CD4-positive, alpha-beta T cell treated with Interleukin-17A for 4 hours (primary cell): Measurements from ENCODE around the gene BANP.
"Not testable (repeated sequence)": the region's sequence is repeated elsewhere in the genome, so short reads cannot be mapped to it uniquely, and the experiment has no call there.

Source experiments
- DNase-seq: peaks from one replicate; pipeline ENCODE4 v3.0.0-alpha.2; 2020; ENCODE audit warnings: mixed read lengths

The BANP gene

DNA sequence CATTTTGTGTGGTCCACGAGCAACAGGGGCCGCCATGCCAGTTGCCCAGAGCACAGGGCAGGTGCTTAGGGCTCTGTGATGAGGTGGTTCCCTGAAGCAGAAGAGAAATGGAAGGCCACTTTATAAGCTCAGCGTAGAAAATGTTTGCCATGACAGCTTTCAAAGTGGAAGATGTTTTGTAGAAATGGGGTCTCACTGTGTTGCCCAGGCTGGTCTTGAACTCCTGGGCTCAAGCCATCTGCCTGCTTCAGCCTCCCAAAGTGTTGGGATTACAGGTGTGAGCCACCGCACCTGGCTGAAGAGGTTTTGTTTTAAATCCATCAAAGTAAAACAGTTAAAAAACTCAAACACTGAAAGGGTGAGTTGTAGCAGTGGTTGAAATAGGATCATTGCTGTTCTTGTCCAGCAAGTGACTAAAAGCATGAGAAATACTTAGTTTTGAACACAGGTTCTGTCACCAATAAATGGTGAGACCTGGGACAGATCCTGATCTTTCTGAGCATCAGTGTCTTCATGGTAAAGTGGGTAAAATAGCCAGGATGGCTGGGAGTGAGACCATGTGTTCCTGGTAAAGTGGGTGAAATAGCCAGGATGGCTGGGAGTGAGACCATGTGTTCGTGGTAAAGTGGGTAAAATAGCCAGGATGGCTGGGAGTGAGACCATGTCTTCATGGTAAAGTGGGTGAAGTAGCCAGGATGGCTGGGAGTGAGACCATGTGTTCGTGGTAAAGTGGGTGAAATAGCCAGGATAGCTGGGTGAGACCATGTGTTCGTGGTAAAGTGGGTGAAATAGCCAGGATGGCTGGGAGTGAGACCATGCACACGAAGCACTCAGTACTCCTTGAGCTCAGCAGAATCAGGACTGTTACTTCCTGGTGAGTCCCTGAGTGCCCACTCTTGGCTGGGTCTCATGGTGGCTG lies 46.0 kb downstream of the BANP start:
- DNase-seq: no peak

DNA sequence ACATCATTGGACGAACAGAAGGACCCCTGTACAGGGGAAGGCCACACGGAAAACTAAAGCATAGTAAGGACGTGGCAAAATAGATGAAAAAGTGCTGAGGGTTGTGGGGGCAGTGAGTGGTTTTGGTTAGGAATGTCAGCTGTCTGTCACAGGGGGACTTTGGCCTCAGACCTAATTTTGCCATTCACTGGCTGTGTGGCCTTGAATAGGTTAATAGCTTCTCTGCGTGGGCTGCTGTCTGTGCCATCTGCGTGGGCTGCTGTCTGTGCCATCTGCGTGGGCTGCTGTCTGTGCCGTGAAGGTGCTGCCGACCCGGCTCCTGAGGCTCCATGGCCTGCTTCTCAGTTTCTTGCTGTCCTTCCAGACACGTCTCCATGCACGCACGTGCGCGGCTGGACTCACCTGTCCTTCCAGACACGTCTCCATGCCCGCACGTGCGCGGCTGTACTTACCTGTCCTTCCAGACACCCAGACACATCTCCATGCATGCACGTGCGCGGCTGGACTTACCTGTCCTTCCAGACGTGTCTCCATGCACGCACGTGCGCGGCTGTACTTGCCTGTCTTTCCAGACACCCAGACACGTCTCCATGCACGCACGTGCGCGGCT lies 47.1 kb downstream of the BANP start:
- not testable (repeated sequence) for DNase-seq

DNA sequence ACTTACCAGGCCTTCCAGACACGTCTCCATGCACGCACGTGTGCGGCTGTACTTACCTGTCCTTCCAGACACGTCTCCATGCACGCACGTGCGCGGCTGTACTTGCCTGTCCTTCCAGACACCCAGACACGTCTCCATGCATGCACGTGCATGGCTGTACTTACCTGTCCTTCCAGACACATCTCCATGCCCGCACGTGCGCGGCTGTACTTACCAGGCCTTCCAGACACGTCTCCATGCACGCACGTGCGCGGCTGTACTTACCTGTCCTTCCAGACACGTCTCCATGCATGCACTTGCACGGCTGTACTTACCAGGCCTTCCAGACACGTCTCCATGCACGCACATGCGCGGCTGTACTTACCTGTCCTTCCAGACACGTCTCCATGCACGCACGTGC lies 47.8 kb downstream of the BANP start:
- DNase-seq: not testable (repeated sequence)

DNA sequence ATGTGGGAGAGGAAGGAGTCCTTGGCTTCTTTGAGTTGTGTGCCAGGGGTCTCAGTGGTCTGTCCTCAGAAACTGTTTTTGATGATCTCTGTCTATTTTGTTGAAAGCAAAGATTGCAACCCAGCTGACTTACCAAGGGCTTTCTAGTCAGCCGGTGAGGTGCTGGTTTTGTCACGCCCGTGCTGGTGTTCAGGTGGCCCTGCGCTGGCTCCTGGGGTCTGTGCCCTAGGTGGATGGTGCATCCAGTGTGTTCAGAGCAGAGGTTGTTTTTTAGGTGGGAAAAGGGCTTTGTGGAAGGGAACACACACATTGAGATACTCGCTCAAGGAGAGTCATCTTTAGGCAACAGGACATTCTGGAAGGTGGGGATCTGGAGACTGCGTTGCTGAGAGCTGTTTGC lies 51.0 kb downstream of the BANP start:
- no peak for DNase-seq

DNA sequence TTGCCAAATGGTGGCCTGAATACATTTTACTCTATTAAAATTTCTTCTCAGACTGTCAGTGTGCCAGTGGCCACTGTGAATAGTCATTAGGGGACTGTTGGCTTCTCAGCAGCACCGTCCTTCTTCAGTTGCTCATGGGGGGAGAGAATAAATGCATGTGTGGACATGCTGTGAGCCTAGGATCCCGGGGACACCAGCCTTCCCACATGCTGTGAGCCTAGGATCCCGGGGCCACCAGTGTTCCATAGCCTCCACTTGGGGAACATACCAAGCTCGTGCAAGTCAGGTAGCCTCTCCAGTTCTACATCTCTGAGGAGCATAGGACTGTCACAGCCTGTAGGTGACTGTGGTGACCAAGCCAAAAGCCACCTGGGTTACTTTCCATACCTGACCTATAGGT lies 51.5 kb downstream of the BANP start:
- no peak for DNase-seq

DNA sequence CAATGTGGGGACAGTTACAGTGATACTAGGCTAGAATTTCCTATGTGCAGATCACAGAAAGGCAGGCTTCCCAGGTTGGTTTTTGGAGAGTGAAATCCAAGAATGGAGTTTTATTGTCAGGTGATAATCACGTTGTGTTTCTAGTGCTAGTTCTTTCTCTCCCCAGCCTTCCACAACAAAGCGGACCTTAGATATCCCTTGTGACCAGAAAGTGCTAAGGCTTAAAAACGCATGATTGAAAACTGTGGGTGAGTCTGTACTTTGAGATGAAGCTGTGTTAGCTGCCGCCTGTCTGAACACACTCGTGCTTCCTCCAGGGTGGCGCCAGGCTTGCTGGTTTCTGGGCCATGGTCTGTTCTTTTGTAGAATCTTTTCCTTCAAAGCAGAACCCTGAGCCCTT lies 52.1 kb downstream of the BANP start:
- no peak for DNase-seq

DNA sequence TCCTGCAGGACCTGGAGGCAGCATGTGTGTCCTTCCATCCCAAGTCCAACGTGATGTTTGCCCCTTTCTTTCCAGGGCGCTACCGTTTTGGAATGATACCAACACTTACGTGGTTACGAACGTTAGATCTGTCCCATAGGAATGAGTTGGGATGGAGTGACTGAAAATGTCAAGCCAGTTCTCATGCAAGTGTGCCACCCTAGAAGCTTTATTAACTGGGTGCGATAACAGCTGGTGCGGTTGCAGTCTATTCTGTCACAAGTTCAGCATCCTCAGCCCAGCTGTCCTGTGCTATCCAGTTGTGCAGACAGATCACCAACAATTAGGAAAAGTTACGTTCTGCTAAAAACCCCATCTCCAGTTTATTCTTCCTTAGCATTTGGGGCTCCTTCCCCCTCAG lies 52.5 kb downstream of the BANP start:
- no peak for DNase-seq

DNA sequence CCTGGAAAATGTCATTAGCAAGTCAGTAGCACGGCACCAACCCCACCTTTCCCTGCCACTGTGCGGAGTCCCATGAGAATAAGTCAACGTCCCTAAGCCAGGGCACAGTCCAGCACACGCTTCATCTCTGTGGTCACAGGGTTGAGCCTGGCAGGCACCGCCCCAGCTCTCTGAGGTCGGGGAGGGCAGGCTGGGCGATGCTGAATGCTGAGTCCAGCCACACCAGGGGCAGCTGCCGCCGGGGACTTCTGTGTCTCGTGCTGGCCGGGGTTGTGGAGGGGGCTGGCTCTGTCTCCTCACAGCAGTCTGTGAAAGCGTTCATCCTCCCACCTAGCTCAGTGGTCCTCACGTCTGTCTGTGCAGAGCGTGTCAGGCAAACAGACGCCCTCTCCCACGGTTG lies 53.2 kb downstream of the BANP start:
- DNase-seq: no peak

DNA sequence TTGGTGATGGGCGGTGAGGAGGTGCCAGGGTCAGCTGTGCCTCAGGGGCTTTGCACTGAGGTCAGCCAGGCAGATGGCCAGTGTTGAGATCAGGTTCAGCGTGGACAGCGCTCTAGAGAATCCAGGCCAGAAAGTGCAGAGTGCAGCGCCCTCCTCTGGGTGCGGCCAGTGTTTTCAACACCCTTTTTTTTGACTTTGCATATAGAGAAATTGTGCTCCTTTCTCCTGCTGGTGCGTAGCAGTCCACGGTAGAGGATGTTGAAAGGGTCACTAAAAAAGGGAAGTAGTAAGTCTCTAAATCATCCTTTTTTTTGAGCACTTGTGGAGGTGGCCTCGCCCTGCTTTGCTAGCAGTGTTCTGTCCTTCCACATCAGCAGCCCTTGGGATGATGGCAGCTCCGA lies 53.9 kb downstream of the BANP start:
- DNase-seq: no peak

DNA sequence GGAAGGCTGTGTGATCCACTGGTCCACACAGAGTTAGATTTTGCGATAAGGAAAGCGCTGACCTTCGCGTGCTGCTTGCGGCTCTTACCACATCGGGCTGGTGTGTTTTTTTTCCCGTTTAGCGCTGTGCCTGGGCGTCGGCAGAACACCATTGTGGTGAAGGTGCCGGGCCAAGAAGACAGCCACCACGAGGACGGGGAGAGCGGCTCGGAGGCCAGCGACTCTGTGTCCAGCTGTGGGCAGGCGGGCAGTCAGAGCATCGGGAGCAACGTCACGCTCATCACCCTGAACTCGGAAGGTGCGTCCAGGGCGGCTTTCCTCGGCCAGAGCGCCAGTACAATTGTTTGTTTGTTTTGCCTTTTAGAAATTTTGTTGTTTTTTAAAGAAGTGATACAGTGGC lies 54.7 kb downstream of the BANP start:
- DNase-seq: no peak

DNA sequence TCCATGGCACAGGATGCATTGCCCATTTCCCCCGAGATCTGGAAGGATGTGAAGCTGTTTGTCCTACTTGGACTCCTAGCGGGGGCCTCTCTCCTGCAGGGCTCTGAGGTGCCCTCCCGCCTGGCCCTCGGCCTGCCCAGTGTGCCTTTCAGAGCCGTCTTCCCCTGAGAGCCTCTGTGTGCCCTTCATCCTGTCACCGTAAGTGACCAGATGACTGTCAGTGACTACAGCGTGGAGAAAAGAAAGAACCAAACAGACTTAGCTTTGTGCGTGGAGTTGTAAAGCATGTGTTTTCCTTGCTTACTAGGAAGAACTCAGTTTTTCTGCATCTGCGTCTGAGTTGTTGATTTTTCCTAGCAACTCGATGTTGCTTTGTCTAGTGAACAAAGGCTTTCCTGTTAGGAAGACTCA lies 56.1 kb downstream of the BANP start:
- DNase-seq: no peak

DNA sequence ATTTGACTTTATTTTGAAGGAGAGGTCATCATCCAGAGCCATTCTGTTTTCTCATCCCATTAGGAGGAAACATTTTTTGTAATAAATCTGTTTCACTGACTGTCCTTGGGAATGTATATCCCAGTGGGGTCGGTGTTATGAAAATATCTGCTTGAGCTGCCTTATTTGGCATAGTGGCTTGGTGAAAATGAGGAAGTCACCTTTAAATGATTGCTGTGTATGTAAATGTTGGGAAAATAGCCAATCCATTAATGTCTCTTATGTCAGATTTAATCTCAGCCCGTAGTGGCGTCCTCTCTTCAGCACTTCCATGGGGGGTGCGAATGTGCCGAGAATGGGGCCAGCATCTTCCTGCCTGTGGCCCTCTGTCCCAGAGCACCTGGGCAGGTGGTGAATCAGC lies 57.6 kb downstream of the BANP start:
- no peak for DNase-seq

DNA sequence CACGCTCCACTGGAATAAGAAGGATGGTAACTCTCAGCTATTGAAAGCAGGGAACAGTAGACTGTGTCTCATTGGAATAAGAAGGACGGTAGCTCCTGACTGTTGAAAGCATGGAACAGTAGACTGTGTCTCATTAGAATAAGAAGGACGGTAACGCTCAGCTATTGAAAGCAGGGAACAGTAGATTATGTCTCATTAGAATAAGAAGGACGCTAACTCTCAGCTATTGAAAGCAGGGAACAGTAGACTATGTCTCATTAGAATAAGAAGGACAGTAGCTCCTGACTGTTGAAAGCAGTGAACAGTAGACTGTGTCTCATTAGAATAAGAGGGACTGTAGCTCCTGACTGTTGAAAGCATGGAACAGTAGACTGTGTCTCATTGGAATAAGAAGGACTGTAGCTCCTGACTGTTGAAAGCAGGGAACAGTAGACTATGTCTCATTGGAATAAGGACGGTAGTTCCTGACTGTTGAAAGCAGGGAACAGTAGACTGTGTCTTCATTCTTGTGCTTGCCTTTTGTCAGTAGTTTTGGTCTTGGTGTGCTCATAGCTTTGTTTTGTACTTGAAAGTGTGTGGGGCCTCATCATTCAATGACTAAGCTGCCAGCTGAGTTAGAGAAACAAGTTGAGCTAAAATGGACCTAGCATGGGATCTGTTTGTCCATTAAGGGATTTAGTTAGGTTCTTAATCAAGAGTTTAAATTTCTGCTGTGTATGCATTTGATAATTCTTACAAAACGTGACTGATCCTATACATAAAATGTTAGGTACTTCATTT lies 58.5 kb downstream of the BANP start:
- no peak for DNase-seq

DNA sequence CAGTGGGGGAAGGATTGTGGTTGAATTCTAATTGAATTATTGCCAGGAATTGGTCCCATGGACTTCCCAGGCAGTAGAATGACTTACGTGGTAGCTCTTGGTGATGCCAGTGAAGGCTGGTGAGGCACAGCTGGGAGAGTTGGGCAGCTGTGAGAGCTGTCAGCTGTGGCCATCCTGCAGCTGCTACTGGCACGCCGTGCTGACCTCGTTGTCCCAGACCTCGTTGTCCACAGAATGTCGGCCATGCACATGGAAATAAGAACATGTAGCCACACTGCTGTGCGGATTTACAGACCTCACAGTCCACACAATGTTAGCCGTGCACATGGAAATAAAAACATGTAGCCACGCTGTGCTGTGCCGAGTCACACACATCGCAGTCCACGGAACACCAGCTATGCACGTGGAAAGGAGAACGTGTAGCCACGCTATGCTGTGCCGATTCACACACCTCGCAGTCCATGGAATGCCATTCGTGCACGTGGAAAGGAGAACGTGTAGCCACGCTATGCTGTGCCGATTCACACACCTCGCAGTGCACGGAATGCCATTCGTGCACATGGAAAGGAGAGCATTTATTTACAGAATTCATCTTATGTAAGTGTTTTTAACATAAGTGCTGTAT lies 59.2 kb downstream of the BANP start:
- DNase-seq: no peak

DNA sequence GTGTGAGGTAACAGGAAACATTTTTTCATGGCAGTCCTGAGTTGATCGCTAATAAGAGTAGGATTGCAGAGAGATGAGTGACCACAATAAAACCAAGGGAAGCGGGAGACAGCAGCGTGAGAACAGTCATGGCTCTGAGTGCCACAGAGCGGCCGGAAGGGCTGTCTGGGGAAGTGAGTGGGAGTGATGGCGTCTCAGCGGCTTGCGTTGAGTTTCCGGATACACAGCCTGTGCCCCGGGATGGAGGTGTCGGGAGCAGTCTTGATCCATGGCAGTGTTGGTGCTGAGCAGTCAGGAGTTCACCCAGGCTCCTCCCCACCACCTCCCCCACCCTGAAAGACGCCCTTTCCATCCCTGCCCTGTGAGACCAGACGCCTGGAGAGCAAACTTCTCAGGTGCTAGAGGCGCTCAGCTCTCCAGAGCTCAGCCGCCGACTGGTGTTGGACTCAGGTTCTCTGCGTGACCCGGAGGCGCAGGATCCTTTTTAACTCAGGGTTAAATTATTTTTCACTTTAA lies 59.8 kb downstream of the BANP start:
- no peak for DNase-seq

DNA sequence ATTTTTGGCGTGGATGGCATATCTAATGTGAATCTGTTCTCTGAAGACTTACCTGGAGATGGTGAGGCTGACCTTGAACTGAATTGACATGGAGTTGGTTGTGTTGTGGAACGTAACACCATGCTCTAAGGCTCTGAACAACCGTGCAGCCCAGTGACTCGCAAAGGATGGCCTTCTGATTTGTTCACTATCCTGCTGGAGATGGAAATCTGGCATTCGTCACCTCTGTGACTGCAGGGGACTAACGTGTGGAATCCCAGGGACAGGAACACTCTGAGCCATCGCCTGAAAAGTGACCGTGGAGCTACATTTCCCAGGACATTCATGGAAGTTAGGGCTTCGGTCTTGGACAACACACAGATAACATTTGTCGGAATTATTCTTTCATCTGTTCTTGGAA lies 61.1 kb downstream of the BANP start:
- no peak for DNase-seq

DNA sequence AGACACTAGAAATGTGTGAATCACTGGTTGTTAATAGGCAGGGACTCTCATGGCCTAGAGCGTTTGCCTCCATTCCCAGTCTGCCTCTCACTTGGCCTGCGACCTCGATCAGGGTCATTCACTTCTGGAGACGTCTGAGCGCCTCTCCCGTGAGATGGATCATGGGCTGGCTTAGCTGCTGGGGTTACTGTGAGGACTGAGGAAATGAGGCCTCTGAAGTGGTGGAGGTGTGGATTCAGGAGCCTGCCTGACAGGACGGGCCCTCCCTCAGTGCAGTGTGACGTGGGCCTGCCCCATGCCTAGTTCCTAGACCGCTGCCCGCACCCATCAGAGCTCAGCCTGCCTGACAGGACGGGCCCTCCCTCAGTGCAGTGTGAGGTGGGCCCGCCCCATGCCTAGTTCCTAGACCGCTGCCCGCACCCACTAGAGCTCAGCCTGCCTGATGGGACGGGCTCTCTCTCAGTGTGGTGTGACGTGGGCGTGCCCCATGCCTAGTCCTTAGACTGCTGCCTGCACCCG lies 61.9 kb downstream of the BANP start:
- no peak for DNase-seq

DNA sequence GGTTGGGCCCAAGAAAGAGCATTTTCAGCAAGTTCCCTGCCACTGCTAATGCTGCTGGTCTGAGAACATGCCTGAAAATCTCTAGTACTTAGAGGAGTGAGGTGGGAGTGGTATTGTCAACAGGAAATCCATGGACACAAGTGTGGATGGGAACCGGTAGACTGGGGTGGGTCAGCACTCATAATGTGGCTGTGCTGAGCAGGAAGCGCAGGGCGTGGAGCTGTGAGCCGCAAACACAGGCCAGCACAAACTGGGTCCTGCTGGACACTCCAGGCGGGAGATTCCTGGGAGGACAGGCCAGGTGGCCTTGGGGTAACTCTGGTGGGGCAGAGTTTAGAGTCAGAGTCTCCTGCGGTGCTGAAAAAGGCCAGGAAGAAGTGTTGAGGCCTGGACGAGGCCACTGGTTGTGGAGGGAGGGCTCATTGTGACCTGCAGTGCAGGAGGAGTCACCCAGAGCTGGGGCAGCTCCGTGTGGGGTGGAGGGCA lies 62.6 kb downstream of the BANP start:
- DNase-seq: no peak

DNA sequence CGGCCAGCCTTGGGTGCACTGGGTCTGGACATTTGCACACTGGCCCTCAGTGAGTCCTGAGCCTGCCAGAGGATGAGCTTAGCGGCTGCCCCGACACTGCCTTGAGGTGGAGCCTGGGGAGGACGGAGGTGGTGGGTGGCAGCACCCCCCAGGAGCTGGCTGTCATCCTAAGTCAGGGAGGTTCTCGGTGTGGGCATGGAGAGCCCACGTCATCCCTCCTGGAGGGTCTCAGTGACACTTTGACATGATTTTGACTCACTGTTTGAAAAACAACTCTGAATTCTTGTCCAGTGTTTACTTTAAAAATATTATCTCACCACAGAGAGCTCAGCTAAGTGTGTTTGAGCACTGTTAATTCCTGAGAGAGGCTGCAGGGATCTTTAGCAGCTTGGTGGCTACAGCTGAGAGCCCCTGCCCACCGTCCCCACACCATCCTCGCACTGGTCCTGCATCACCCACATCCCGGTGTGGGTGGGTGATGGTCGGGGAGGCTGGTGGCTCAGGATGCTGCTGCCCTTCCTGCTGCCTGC lies 63.1 kb downstream of the BANP start:
- no peak for DNase-seq

DNA sequence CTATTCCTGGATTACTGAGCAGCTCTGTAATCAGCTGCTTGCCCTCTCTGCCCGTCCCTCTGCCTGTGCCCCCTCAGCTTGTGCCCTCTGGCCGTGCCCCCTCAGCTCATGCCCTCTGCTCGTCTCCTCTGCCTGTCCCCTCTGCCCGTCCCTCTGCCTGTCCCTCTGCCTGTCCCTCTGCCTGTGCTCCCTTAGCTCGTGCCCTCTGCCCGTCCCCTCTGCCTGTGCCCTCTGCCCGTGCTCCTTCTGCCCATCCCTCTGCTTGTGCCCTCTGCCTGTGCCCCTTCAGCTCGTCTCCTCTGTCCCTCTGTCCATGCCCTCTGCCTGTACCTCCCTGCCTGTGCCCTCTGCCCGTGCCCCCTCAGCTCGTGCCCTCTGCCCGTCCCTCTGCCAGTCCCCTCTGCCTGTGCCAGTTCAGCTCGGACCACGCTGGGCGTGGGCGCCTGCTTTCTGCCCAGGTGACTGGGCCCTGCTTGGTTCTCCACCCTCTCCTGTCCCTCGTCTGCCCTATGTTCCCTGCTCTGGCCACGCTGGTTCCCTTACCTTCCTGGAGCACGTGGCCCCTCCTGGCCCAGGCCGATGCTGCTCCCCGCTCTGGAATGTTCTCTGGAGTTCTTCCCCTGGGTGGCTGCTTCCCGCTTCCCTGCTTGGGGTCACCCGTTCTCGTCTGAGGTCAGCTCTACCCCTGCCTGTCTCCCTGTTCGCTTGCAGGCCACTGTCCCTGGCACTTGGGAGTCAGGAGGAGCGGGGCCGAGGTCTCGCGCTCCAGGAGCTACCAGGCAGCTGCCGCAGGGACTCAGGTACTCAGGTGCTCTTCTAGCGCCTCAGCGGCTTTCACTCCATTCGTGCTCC lies 63.9 kb downstream of the BANP start:
- DNase-seq: no peak

DNA sequence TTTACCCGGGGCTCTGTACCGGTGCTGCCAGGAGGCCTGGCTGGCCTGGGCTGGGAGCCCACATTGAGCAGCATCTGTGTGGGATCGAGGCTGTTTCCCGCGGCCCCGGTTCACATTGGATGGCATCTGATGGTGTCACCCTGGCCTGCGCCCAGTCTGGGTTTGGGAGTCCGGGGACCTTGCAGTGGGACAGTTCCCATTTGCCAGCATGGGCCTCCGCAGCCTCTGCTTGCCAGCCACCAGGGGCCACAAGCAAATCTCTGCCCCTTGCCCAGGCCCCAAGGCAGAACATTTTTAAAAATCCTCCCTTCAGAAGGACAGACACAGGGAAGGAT lies 64.5 kb downstream of the BANP start:
- no peak for DNase-seq

DNA sequence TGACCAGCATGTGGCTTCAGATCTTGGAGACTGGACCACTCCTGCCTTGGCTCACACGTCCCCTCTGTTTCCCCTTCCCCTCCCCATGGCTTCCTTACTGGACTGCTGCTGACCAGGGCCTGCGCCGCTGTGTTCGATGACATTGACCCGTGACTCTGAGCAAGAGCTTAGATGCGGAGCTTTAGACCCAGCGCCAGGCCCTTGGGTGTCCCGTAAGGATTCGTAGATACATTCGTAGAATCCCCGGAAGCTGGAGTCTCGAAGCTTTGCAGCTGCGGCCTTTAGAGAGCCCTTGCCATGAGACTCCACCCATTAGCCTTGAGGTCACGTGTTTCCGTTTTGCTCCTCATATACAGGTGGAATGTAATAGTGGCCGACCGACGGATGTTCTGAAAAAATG lies 65.2 kb downstream of the BANP start:
- DNase-seq: not testable (repeated sequence)
